ENCODE measurements around the gene SCML2.
"Not testable (repeated sequence)": the region's sequence is repeated elsewhere in the genome, so short reads cannot be mapped to it uniquely, and the experiment has no call there.

SCML2 gene

DNA sequence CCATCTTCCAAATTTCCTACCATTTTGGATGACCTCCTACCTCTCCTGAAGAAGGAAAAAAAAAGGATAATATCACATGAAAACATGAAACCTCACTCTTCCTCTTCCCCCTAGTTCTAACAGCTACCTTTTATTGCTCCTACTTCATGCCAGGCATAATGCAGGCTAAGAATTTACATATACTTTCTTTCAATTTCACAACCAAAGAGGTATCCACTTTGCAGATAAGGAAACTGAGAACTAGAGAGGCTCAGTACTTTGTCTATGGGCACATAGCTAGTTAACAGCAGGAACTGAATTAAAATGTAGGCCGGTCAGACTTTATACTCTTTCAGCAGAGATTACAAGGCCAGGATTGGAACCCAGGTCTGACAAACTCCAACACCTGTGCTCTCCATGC is 99.4 kb downstream of the SCML2 start:
- no peak for DNase-seq

DNA sequence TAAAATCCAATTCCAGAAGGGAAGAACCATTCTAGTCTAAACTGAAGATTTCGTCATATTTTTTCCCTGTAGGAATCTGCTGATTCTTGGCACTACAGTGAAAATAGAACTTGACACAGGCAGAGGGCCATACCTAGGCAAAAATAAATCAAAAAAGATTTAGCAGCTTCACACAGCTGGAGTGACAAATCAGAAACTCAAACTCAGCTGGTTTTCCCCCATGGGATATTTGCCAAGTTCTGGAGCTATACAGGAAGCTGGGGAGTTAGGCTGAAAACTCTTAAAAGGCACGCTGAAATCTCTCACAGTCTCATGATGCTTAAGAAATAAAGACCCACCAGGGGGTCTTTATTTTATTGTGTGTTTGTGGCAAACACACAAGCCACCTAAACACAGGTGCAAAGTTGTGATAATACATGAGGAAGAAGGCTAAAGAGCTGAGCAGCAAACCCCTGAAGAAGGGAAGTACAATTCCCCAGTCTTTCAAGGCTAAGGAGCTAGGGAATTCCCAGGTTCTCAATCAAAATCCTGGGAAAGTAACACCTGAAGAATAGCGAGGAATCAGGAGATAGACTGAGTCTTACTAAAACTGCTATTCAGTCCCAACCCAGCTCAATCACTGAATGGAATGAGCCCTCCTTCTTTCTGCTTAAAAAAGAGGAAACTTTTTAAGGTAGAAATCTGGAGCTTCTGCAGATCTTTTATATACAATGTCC is 101.7 kb downstream of the SCML2 start:
- no peak for DNase-seq

DNA sequence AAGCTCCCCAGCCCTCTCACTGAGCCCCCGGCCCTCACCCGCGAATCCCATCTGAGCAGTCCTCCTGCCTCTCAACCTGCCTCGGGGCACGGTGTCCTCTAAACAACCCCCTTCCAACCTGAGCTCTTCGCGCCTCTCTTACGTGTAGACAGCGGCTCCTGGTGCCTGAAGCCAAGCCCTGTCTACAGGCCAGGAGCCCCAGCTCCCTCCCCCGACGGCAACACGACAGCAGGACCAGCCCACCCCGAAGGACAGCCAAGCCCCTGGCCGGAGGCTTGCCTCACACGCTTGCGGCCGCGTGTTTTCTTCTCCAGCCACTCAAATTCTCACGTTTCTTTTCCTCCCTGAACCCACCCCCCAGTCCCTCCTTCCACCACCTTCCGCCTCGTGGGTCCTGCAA is 124.8 kb downstream of the SCML2 start:
- not testable (repeated sequence) for DNase-seq

DNA sequence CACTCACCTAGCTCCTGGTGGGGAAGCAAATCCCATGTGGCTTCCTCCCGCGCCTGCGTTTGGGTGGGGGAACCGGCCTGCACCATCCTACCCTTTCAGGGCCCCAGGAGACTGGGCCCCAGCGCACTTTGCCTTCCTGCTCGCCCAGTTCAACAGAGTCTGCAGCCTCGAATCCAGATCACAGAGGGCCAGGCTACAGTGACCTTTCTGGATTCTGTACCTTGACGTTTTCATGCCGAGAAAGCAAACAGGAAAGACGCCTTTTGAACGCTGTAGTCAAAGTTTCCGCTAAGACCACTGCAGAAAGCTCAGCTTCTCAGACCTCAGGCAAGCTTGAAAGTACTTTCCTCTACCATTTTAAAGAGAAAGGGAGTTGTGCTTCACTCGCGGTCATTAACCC is 126.4 kb downstream of the SCML2 start:
- DNase-seq = no peak

DNA sequence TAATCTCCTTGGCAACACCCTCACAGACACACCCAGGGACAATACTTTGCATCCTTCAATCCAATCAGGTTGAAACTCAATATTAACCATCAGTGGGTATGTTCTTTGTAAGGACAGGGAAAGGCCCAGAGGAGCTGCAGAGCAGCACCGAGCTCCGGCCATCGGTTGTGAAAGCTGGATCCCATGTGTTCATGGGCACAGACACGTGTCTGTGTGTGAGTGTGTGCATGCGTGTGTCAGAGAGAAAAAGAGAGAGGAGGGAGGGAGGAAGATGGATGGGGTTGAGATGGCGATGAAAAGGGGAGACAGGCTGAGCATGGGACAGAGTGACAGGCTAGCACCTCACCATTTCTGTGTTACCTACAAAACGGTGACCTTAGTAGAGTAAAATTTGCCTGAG is 127.0 kb downstream of the SCML2 start:
- no peak for DNase-seq

DNA sequence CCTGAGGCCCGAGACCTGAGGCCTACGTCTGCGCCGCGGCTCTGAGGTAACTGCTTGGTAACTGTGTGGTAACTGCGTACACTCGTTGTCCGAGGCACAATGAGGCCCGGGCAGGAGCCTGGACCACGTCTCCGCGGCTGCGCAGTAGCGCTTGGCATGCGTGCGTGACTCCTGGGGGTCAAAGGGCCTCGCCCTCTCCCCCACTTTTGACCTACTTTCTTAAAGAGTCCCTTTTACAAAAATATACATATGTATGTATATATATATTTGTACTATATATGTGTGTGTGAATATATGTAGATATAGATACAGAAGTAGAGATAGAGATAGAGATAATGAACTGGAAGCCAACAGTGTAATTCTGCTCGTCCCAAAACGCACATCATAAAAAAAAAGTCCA is 133.7 kb downstream of the SCML2 start, which contains the start of gene BEND2:
Gene BEND2 (minus strand): TSS at position 101 of the 400 bp plus-strand sequence. CDS start 136 bp downstream, outside the sequence.
- no peak for DNase-seq

DNA sequence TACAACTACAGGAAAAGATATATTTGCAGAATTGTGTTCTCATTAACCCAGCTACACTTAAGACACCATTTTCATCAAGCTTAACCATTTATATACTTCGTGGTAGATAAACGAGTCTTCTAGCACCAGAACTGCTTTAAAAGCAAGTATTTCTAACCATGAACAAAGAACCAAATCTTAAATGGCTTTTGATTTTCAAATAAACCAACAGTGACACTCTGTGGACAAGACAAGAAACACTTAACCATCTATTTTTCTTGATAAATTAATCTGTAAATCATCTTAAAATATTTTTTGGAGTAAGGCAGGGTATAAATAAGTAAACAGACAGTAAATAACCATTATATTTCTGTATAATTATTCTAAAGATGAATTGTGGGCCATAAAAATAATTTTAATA is 144.0 kb downstream of the SCML2 start:
- no peak for DNase-seq

DNA sequence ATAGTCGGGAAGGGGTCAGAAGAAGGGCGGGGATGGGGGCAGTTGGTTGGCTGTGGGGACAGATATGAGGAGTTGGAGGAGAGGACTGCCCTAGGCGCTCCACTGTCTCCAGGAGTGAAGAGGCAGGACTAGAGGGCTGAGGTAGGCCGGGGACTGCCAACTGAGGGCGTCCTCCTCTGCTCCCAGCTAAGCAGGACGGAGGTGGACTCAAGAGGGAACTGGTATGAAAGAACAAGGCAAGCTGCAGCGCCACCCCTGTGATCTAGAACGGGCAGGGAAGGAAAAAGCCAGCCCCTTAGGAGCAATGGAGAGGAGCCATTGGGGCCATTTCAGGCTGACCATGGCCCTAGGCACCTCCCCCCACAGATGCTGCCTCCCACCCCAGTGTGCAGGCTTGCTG is 147.8 kb downstream of the SCML2 start:
- DNase-seq = no peak

DNA sequence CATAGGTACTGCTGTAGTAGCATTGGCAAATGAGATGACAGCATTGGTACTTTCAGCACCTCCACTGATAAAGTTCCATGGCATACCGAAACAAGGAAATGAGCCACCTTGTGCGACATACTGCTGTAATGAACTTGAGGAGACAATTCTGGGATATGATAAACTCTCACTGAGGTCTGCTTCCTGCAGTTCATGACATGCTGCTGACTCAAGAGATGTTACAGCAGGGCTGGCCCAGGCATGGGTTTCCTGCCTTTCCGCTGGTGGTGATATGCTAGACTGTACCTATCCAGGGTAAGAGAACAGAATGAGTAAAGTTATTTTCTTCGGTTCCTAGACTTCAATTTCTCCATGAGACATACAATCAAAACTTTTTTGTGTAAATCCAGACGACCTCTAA is 150.9 kb downstream of the SCML2 start:
- no peak for DNase-seq

DNA sequence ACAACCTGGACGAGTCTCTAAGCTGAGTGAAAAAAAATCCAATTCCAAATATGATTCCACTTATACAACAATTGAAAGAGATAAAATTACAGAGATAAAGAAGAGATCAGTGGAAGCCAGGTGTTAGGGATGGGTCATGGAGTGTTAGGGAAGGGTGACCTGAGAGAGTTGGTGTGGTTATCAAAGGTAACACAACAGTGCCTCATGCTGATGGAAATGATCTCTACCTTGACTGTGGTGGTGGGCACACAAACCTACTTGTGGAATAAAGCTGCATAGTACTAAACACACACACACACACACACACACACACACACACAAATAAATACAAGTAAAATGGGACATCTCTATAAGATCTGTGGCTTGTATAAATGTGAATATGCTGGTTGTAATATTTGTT is 159.8 kb downstream of the SCML2 start:
- no peak for DNase-seq
